ENCODE results near the gene HM13.

- no peak for TF ChIP-seq CTCF (IDR thresholded peaks at IDR 0.05; ENCODE audit: insufficient read depth, low read length)
- no peak for TF ChIP-seq POLR2AphosphoS5 (IDR thresholded peaks at IDR 0.05; ENCODE audit: low read depth)
- TF ChIP-seq SPI1 (IDR thresholded peaks at IDR 0.05; ENCODE audit: borderline replicate concordance, low read depth) = no peak
- TF ChIP-seq GABPA (IDR thresholded peaks at IDR 0.05; ENCODE audit: low read depth) = no peak
These were observed 93.5 kb downstream of the HM13 start for GRCh38 chr20:31607640-31608250.

Data from HL-60 (cell line).